ENCODE data around the gene CRYBB1.
A peak's percentile ranks its signal among the peaks of the same experiment; 100 is the strongest.

The CRYBB1 gene

GRCh38 chr22:26617271-26618199, at the start of gene CRYBB1:
Gene CRYBB1, minus strand, starts transcription at chr22:26618027. Its CDS starts 1,708 bp downstream, at chr22:26616319.
- DNase-seq, result no peak

GRCh38 chr22:26667140-26667539, 49.3 kb upstream of the CRYBB1 start:
- DNase-seq, result no peak

- no peak for DNase-seq
These were observed 48.0 kb upstream of the CRYBB1 start for GRCh38 chr22:26665813-26666231.

- DNase-seq, result no peak
These were observed 45.6 kb upstream of the CRYBB1 start for GRCh38 chr22:26663374-26663923.

DNA sequence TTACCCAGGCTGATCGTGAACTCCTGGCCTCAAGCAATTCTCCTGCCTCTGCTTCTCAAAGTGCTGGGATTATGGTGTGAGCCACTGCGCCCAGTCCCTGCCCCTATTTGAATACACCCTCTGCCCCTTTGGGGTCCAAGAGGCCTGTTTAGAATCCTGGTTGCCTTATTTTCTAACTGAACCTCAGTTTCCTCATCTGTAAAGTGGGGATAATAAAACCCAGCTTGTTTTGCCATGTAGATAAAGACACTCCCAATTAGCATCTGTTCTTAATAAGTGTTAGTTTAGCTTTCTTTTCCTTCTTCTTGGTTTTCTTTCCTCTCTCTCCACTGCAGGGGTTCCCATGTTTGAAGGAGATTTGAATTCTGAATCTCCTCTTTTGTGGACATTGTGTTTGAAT, 44.3 kb upstream of the CRYBB1 start:
- no peak for DNase-seq

- DNase-seq, result no peak
These were observed 43.2 kb upstream of the CRYBB1 start for GRCh38 chr22:26660961-26661578.

DNA sequence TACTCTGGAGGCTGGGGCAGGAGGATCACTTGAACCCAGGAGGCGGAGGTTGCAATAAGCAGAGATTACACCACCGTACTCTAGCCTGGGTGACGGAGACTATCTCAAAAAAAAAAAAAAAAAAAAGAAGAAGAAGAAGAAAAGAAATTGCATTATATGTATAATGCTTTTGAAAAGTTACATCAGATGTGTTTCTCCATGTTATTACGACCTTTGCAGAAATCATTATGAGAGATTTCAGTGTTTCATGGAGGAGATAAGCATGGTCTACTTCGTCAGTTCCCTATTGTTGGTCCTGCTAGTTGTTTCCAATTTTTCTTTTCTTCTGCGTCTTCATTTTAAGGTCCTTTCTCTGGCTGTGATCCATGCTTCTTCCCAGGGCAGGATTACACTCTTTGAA, 42.5 kb upstream of the CRYBB1 start:
- peak; percentile 73 for DNase-seq

- peak; percentile 67 for DNase-seq
These were observed 41.0 kb upstream of the CRYBB1 start for GRCh38 chr22:26658671-26659478.

GRCh38 chr22:26658161-26658560, 40.3 kb upstream of the CRYBB1 start:
- DNase-seq, result no peak

DNA sequence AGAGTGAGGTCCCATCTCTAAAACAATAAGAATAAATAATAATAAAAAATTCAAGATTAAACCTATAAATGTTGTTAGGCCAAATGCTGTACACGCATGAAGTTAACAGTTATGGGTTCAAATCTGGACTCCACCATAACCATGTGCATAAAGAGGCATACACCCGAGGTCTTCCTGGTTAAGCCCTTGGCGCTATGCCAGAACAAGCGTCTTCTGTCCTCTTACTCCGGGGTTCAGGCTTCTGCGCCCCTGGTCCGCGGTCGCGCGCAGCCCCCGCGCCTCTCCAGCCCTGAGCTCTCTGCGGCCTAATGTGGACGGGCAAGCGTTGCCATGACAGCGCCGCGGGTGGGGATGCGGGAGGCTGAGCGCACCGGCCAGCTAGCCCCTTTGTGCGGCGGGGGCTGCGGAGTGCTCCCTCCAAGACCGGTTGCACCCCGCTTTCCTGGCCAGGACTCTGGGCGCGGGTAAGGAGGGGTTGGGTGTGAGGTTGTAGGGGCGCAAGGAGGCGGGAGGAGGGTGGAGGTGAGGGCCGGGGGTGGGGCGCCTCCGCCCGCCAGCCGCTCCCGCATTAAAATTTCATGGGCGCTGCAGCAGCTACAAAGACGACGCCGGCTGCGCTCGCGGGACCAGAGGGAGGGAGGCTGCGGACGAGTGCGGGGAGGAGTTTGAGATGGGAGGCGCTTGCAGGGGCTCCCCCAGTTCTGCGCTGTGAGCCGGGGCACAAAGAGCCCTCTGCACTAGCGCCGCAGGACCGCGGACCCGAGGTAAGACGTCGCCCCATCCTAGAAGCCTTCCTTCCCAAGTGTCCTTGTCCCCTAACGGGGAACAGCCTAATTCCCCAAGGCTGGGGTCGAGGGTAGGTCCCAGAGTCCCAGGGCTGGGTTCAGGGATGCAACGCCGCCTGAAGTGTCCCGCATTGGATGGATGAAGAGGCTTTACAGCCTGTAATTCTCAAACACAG, 39.3 kb upstream of the CRYBB1 start, which contains the start of gene MIAT:
Gene MIAT, plus strand, starts transcription at position 698 of the 961 bp plus-strand sequence.
- DNase-seq, result no peak

DNA sequence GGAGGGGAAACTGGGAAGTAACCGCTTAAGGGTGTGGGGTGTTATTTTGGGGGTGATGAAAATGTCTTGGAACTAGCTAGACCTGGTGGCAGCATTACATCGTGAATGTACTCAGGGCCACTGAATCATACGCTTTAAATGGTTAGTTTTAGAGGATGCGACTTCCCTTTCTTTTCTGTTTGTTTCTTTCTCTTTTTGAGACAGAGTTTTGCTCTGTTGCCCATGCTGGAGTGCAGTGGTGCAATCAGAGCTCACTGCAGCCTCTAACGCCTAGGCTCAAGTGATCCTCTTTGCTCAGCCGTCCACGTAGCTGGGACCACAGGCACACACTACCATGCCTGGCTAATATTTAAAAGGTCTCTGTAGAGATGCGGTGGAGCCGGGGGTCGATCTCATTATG, 34.0 kb upstream of the CRYBB1 start:
- peak; percentile 50 for DNase-seq

DNA sequence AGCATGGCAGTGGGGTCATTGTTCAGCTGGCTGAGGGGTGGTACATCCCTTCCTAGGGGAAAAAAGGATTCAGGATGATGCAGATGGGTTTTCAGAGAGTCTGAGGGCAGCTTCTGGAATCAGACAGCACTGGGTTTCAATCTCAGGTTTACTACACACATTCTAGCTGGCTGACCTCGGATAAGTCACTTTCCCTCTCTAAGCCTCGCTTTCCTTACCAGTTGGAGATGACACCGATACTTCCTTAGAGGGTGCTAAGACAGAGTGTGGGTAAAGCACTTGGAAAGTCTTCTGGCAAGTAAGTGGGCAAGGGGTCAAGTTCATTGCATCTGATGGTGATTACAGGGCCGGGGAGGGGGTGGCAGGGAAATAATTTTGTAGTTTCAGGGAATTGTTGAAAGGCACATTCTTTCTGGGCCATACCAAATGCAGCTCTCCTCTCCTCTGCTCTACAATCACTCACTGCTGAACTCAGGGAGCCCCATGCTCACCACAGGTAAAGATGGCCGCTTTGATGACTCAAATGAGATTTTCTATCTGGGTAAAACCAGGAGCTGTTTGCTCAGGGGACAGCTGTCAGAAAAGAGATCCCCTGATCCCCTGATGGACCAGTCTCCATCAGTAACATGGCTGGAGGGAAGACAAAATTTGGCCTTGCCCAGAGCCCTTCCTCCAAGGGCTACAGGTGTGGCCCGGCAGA, 33.0 kb upstream of the CRYBB1 start:
- no peak for DNase-seq

DNA sequence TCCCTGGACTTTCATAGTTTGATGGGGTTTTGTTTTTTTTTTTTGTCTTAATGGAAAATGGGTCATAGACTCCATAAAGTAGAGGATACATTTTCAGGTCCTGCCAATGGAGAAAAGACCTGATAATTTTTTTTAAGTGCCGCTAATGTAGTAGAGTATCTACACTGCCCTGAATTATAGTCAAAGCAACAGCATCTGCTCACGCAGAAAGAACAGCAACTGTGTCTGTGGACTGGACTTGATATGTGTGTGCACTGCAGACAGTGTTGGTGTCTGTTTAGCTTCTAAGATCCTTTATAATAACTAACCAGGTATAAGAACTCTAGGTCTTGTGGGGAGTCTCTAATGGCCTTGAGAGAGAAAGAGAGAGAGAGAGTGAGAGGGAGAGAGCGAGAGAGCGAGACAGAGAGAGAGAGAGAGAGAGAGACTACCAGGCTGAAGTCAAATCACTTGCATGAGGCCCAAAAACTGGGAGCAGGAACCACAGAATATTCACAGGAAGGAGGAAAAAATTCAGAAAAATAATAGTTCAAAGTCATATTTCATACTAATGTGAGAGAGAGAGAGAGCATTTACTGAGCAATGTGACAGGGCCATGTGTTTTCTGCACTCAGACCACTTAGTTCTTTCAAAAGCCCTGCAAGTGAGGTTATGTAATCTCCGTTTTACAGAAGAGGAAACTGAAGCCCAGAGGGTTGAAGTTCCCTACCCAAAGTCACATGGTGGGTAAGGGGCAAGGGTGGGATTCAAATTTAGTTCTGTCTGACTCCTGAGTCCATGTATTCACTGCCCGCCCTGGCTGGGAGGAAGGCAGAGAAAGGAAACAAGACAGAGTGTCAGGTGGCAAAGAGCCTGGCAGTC, 30.9 kb upstream of the CRYBB1 start:
- DNase-seq, result peak; percentile 81

- DNase-seq, result no peak
These were observed 30.2 kb upstream of the CRYBB1 start for GRCh38 chr22:26648011-26648497.

DNA sequence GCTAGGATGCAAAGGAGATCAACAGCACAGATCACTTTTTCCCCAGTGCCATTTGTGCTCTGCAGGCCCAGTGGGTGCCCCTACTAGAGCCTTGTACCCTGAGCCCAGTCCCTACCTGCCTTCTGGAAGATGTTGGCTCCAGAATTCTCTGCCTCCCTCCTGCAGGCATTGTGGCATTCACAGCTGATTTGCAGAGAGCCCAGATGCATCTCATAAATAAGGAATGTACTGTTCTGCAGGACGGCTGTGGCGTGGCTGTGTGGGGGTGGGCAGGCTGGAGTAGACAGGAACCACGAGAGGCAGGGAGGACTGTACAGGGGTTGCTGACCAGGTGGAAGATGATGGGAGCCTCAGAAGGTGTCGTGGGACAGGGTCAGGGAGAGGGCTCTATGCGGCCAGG, 28.3 kb upstream of the CRYBB1 start:
- no peak for DNase-seq

- DNase-seq, result no peak
These were observed 25.7 kb upstream of the CRYBB1 start for GRCh38 chr22:26643418-26644100.

DNA sequence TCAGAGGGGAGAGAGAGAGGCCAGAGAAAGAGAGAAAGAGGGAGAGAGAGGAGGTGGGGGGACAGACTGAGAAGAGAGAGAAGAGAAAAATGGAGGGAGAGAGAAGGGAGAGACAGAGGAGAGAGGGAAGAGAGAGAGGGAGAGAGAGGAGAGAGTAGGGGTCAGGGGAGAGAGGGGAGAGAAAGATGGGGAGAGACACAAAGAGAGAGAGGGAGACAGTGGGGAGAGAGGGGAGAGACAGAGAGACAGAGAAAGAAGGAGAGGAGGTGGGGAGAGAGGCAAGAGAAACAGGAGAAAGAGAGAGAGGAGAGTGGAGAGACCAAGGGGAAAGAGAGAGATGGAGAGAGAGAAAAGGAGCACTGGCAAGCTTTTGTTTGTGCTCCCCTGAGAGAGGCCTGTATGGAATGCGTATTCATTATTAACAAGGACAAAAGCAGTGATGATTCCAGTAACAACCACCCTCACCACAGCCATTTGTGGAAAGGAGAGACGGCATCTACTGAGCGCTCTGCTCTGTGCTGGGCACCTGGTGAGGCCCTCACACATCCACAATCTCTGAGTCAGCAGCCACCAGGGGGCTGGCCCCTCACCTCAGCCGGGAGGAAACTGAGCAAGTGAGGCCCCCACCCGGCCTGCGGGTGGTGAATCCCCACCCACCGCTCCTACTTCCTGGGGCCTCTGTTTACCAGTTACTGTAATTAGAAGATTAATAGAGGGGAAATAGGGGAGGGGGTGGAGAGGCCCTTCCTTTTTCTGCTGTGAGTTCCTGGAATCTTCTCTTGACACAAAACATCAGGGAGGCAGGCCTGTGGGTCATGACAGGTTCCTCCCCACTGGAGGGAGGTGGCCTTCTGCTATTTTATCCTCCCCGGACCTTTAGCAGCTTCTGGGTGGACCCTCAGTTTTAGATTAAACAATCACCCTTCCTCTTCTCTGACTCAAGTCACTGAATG, 24.9 kb upstream of the CRYBB1 start:
- no peak for DNase-seq

- DNase-seq, result no peak
These were observed 18.5 kb upstream of the CRYBB1 start for GRCh38 chr22:26636296-26636695.
